PC-3 (cell line): ENCODE results near the gene ERI3. TPM values are rescaled to one million over a fixed set of nuclear protein-coding genes. Genes with fewer than 3 reads are reported as not detected.

Source experiments
- ATAC-seq: fragments of 200-7000 bp; cut with Tn5 transposase; 2 replicates; pipeline ENCODE4 v1.9.1; 2020; ENCODE audit warnings: mild to moderate bottlenecking, moderate library complexity
- BruUV-seq: library from RNA; stranded (reverse); fragments of 400-500 nt; replicated peaks from 2 replicates; lab custom pipeline; 2021; lab: Mats Ljungman, UMichigan
- CTCF ChIA-PET: fragments of 300-600 bp; sonication (Branson Sonifier 250); formaldehyde crosslinking; loops from one replicate; lab custom pipeline; 2022; ENCODE audit warnings: antibody characterized with exemption; lab: Charles Lee
- POLR2A ChIA-PET: fragments of 300-600 bp; sonication (Branson Sonifier 250); formaldehyde crosslinking; loops from one replicate; lab custom pipeline; 2022; ENCODE audit warnings: antibody characterized with exemption; ENCODE audit not compliant: unreplicated experiment; lab: Charles Lee
- DNase-seq: peaks from one replicate; pipeline ENCODE4 v3.0.0-alpha.2; 2015
- H2AFZ ChIP-seq: fragments of 300-600 bp; sonication (generic); 2 replicates; pipeline ENCODE4 v1.6.0; 2016; ENCODE audit warnings: antibody characterized with exemption, low read length
- H3F3A ChIP-seq: fragments of 300-600 bp; sonication (generic); one replicate; pipeline ENCODE4 v1.6.0; 2017; ENCODE audit warnings: antibody characterized with exemption, low read length, control low read depth, mild to moderate bottlenecking; ENCODE audit not compliant: unreplicated experiment
- H3K27ac ChIP-seq: fragments of 300-600 bp; sonication (generic); 2 replicates; pipeline ENCODE4 v1.5.1; 2016; ENCODE audit warnings: mild to moderate bottlenecking, low read length
- H3K27me3 ChIP-seq: fragments of 300-600 bp; sonication (generic); 2 replicates; pipeline ENCODE4 v1.6.1; 2016; ENCODE audit warnings: low read length, mixed read lengths
- H3K36me3 ChIP-seq: fragments of 300-600 bp; sonication (generic); 2 replicates; pipeline ENCODE4 v1.6.1; 2016; ENCODE audit warnings: low read depth, mixed run types, low read length, mixed read lengths
- H3K4me1 ChIP-seq: fragments of 300-600 bp; sonication (generic); 2 replicates; pipeline ENCODE4 v1.5.1; 2016; ENCODE audit warnings: low read length; ENCODE audit not compliant: insufficient read depth
- H3K4me2 ChIP-seq: fragments of 300-600 bp; sonication (generic); 2 replicates; pipeline ENCODE4 v1.6.0; 2016; ENCODE audit warnings: low read length
- H3K4me3 ChIP-seq: fragments of 300-600 bp; sonication (generic); 2 replicates; pipeline ENCODE4 v1.5.1; 2016; ENCODE audit warnings: mild to moderate bottlenecking, low read length, mixed read lengths
- H3K79me2 ChIP-seq: fragments of 300-600 bp; sonication (generic); 2 replicates; pipeline ENCODE4 v1.6.1; 2017; ENCODE audit warnings: low read length, mixed read lengths
- H3K9ac ChIP-seq: fragments of 300-600 bp; sonication (generic); 2 replicates; pipeline ENCODE4 v1.6.0; 2016; ENCODE audit warnings: mild to moderate bottlenecking, low read length
- H3K9me2 ChIP-seq: fragments of 300-600 bp; sonication (generic); replicated peaks from 2 replicates; pipeline ENCODE4 v1.6.1; 2016; ENCODE audit warnings: mixed run types, low read length, mixed read lengths
- H3K9me3 ChIP-seq: fragments of 300-600 bp; sonication (generic); 2 replicates; pipeline ENCODE4 v1.6.1; 2016; ENCODE audit warnings: low read length, mixed read lengths
- H4K20me1 ChIP-seq: fragments of 300-600 bp; sonication (generic); 2 replicates; pipeline ENCODE4 v1.6.1; 2016; ENCODE audit warnings: low read length, mixed read lengths
- CTCF ChIP-seq: fragments of 300-600 bp; sonication (generic); conservative IDR thresholded peaks from 2 replicates; pipeline ENCODE4 v1.5.1; 2017; ENCODE audit warnings: antibody characterized with exemption, low read depth, mild to moderate bottlenecking, low read length
- EZH2 ChIP-seq: fragments of 300-600 bp; sonication (generic); IDR thresholded peaks from one replicate; pipeline ENCODE4 v1.6.1; 2017; ENCODE audit warnings: antibody characterized with exemption, mild to moderate bottlenecking, low read length; ENCODE audit not compliant: unreplicated experiment
- EZH2phosphoT487 ChIP-seq: fragments of 300-600 bp; sonication (generic); IDR thresholded peaks from 2 replicates; pipeline ENCODE4 v1.6.1; 2018; ENCODE audit warnings: mild to moderate bottlenecking, antibody characterized with exemption, low read length, borderline replicate concordance
- intact Hi-C: fragments of 100-400 bp; cut with micrococcal nuclease; formaldehyde crosslinking; loops from 2 replicates; pipeline ENCODE4 v1.9.0; 2023
- total RNA-seq: library from RNA; depleted of rRNA; stranded (reverse); fragments of >200 nt; gene quantifications from 2 replicates; pipeline ENCODE4 v1.2.3, GENCODE V29; 2014

Gene ERI3
- total RNA-seq, 1 experiment from 2014 or later, result 138 TPM

- ATAC-seq (no peak), DNase-seq (no peak)
- Histone ChIP-seq H3K4me3 (no peak overlapping the region), H3K9ac (no peak overlapping the region), H3F3A (no peaks in the 10 kb centered on the region), H4K20me1 (no peaks in the 10 kb centered on the region), H3K9me2 (no peaks in the 10 kb centered on the region), H3K9me3 (no peaks in the 10 kb centered on the region), H3K27me3 (no peaks in the 10 kb centered on the region), H2AFZ (no peak overlapping the region), H3K79me2 (peaks cover 22% of the 10 kb centered on the region), H3K4me1 (peaks cover 31% of the 10 kb centered on the region), H3K27ac (no peak overlapping the region), H3K36me3 (peaks cover 3% of the 10 kb centered on the region; the same call in 1 of the 2 replicates), H3K4me2 (no peak overlapping the region)
- intact Hi-C loops, result no loop called here
- no TSS peak for BruUV-seq
- CTCF ChIA-PET, result no interaction called here
- POLR2A ChIA-PET, result no interaction called here
- TF ChIP-seq EZH2 (no peak), CTCF (no peak), EZH2phosphoT487 (no peak)
Observed at GRCh38 chr1:44357710-44358109, 2.7 kb upstream of the ERI3 start.

DNA sequence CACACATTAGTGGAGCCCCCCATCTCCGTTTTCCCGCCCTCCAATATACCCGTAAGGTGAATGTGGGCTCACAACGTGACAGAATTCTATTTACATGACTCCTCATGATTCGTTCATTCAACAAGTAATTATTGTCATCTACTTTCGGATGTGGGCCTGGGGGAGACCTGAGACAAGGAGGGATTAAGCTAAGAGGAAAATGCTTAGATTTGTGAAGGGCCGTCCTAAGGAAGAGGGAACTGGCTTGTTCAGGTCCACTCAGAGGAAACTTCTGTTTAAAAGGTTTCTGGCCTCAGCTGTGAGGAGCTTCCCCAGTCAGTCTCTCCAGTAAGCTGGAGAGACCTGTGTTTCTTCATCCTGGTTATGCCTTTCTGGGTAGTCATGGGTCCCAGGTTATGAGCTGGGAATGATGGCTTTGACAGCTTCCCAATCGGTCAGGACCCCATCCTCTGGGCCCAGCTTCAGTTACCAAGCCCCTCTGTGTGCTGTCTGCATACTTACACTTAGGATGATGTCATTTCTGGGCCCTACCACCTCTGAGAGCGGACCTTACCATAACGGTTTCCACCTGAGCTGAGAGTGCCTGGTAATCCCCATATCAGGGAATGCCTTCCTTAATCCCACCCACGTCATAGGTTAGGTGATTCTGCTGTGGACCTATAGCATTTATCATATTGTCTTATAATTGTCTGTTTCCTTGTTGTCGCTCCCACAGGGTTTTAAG lies 687 bp upstream of the ERI3 start:
- ChIA-PET POLR2A (no interaction called here), CTCF (no interaction called here)
- Histone ChIP-seq H3K4me1 (peaks cover 33% of the 10 kb centered on the region), H2AFZ (peak overlapping the region; percentile 100), H3K4me2 (peak overlapping the region; percentile 90), H3K4me3 (peak overlapping the region; percentile 86), H3K27me3 (no peaks in the 10 kb centered on the region), H3K36me3 (peaks cover 8% of the 10 kb centered on the region; the same call in 1 of the 2 replicates), H3K27ac (no peak overlapping the region), H3K9me2 (no peaks in the 10 kb centered on the region), H4K20me1 (no peaks in the 10 kb centered on the region), H3K9ac (peak overlapping the region; percentile 24; the same call in 1 of the 2 replicates), H3F3A (no peaks in the 10 kb centered on the region), H3K79me2 (peaks cover 40% of the 10 kb centered on the region), H3K9me3 (no peaks in the 10 kb centered on the region)
- TSS peak; percentile 48 for BruUV-seq
- DNase-seq (no peak), ATAC-seq (peak; percentile 1; the same call in 1 of the 2 replicates)
- intact Hi-C loops, result loop anchor here (1.0 kb wide), 1 partner anchor 27 kb away; no protein-coding TSS in a partner anchor
- no peak for TF ChIP-seq CTCF
- no peak for TF ChIP-seq EZH2phosphoT487
- no peak for TF ChIP-seq EZH2
